HEK293T (cell line): ENCODE measurements around the gene RETREG3.

ENCODE experiments used
- CTCF ChIA-PET: fragments of 350-600 bp; formaldehyde crosslinking; extraction: SDS; loops from one replicate; lab custom pipeline; 2021; ENCODE audit warnings: antibody characterized with exemption, inconsistent platforms; lab: Yijun Ruan, JAX
- POLR2A ChIA-PET: fragments of 350-600 bp; formaldehyde crosslinking; extraction: SDS; loops from one replicate; lab custom pipeline; 2020; ENCODE audit warnings: antibody characterized with exemption, inconsistent platforms; lab: Yijun Ruan, JAX
- DNase-seq: peaks from one replicate; pipeline ENCODE4 v3.0.0; 2012; ENCODE audit warnings: mixed read lengths; ENCODE audit errors: extremely low spot score
- ARNT ChIP-seq: fragments of 450-650 bp; IDR thresholded peaks from 2 replicates; pipeline ENCODE4 v1.6.1; 2017; ENCODE audit warnings: mild to moderate bottlenecking
- BHLHE40 ChIP-seq: fragments of 450-650 bp; IDR thresholded peaks from 2 replicates; pipeline ENCODE4 v1.6.1; 2016; ENCODE audit warnings: mild to moderate bottlenecking, moderate library complexity, borderline replicate concordance
- CTBP1 ChIP-seq: fragments of 450-650 bp; IDR thresholded peaks from 2 replicates; pipeline ENCODE4 v1.6.1; 2016; ENCODE audit warnings: borderline replicate concordance
- ELF4 ChIP-seq: fragments of 450-650 bp; IDR thresholded peaks from 2 replicates; pipeline ENCODE4 v1.6.1; 2017; ENCODE audit warnings: antibody characterized with exemption
- FOXA1 ChIP-seq: fragments of 450-650 bp; IDR thresholded peaks from 2 replicates; pipeline ENCODE4 v1.6.1; 2016; ENCODE audit warnings: mild to moderate bottlenecking
- FOXK2 ChIP-seq: fragments of 450-650 bp; IDR thresholded peaks from 2 replicates; pipeline ENCODE4 v1.6.1; 2016; ENCODE audit warnings: mild to moderate bottlenecking
- FOXM1 ChIP-seq: fragments of 450-650 bp; IDR thresholded peaks from 2 replicates; pipeline ENCODE4 v1.6.1; 2017; ENCODE audit warnings: mild to moderate bottlenecking, borderline replicate concordance
- HDGF ChIP-seq: fragments of 450-650 bp; IDR thresholded peaks from 2 replicates; pipeline ENCODE4 v1.6.1; 2017; ENCODE audit warnings: antibody characterized with exemption, borderline replicate concordance
- L3MBTL2 ChIP-seq: fragments of 450-650 bp; conservative IDR thresholded peaks from 2 replicates; pipeline ENCODE4 v1.6.1; 2016; ENCODE audit warnings: mild to moderate bottlenecking
- LEF1 ChIP-seq: fragments of 450-650 bp; IDR thresholded peaks from 2 replicates; pipeline ENCODE4 v1.6.1; 2017; ENCODE audit warnings: mild to moderate bottlenecking, borderline replicate concordance
- NFRKB ChIP-seq: fragments of 450-650 bp; IDR thresholded peaks from 2 replicates; pipeline ENCODE4 v1.6.1; 2016; ENCODE audit warnings: mild to moderate bottlenecking, moderate library complexity
- PKNOX1 ChIP-seq: fragments of 450-650 bp; IDR thresholded peaks from 2 replicates; pipeline ENCODE4 v1.6.1; 2016
- SP1 ChIP-seq: fragments of 450-650 bp; IDR thresholded peaks from 2 replicates; pipeline ENCODE4 v1.6.1; 2017
- SUZ12 ChIP-seq: fragments of 450-650 bp; IDR thresholded peaks from 2 replicates; pipeline ENCODE4 v1.6.1; 2016; ENCODE audit warnings: mild to moderate bottlenecking
- TARDBP ChIP-seq: fragments of 450-650 bp; IDR thresholded peaks from 2 replicates; pipeline ENCODE4 v1.6.1; 2016
- ZNF384 ChIP-seq: fragments of 450-650 bp; IDR thresholded peaks from 2 replicates; pipeline ENCODE4 v1.6.1; 2016

Gene RETREG3

GRCh38 chr17:42581744-42582270 is 27.4 kb downstream of the RETREG3 start:
- ChIA-PET CTCF (no interaction called here), POLR2A (interaction anchor here (1.2 to 1.5 kb wide), 5 partner anchors 8 to 95 kb away, joined by 3 to 5 read pairs (median 3); partner anchors contain the start of genes MLX, PLEKHH3, RETREG3 and TUBG1)
- TF ChIP-seq ZNF384 (no peak), SP1 (no peak), NFRKB (no peak), CTBP1 (no peak), FOXK2 (no peak), PKNOX1 (no peak), FOXA1 (no peak), BHLHE40 (no peak), ELF4 (no peak), FOXM1 (no peak), HDGF (no peak), L3MBTL2 (no peak), LEF1 (no peak), ARNT (no peak), SUZ12 (no peak), TARDBP (no peak)
- no peak for DNase-seq

GRCh38 chr17:42579794-42580551 is 29.2 kb downstream of the RETREG3 start:
- no peak for DNase-seq
- POLR2A ChIA-PET: interaction anchor here (0.6 to 6.4 kb wide), 8 partner anchors 12 to 899 kb away, joined by 3 to 122 read pairs (median 4); partner anchors contain the start of genes CCR10, CNTNAP1, PLEKHH3 and RETREG3
- TF ChIP-seq ARNT: no peak
- TF ChIP-seq TARDBP: no peak
- no peak for TF ChIP-seq ZNF384
- TF ChIP-seq CTBP1: no peak
- TF ChIP-seq L3MBTL2: no peak
- no peak for TF ChIP-seq SUZ12
- TF ChIP-seq ELF4: no peak
- TF ChIP-seq PKNOX1: no peak
- TF ChIP-seq FOXM1: no peak
- CTCF ChIA-PET: interaction anchor here (0.5 to 3.5 kb wide), 2 partner anchors 100 to 339 kb away, joined by 3 to 43 read pairs; no protein-coding TSS in a partner anchor

GRCh38 chr17:42578282-42578869 is 30.8 kb downstream of the RETREG3 start:
- TF ChIP-seq ZNF384 (peak; percentile 96), SUZ12 (no peak)

GRCh38 chr17:42577532-42578281 is 31.5 kb downstream of the RETREG3 start, which contains the start of gene PSMC3IP:
TSS of gene PSMC3IP (minus strand) at chr17:42577729. CDS start at chr17:42577686, 43 bp downstream.
- POLR2A ChIA-PET: interaction anchor here (0.6 to 6.4 kb wide), 26 partner anchors 8 to 246 kb away, joined by 3 to 122 read pairs (median 6); partner anchors contain the start of genes BECN1, CCR10, CNTNAP1 and MLX
- TF ChIP-seq ELF4 (0 out of 2 replicates have a peak, but pooled peaks have one; percentile 49), ZNF384 (no peak), L3MBTL2 (peak; percentile 61)
- peak; percentile 96 for DNase-seq
- CTCF ChIA-PET: interaction anchor here (0.6 to 3.5 kb wide), 31 partner anchors 8 to 361 kb away, joined by 3 to 43 read pairs (median 4); partner anchors contain the start of genes BECN1, CNTNAP1, MLX and PLEKHH3

More at GRCh38 chr17:42578282-42578869, 30.8 kb downstream of the RETREG3 start:
- ChIA-PET POLR2A (interaction anchor here (0.6 to 6.4 kb wide), 26 partner anchors 8 to 246 kb away, joined by 3 to 122 read pairs (median 6); partner anchors contain the start of genes BECN1, CCR10, CNTNAP1 and MLX), CTCF (interaction anchor here (0.5 to 3.5 kb wide), 34 partner anchors 9 to 360 kb away, joined by 3 to 43 read pairs (median 4); partner anchors contain the start of genes BECN1, CNTNAP1, MLX and PLEKHH3)
- peak; percentile 85 for DNase-seq

GRCh38 chr17:42577140-42577531 is 32.0 kb downstream of the RETREG3 start:
- DNase-seq: no peak
- ChIA-PET CTCF (interaction anchor here (0.7 to 3.5 kb wide), 8 partner anchors 10 to 103 kb away, joined by 3 to 43 read pairs (median 8); partner anchors contain the start of genes MLX, PLEKHH3, RETREG3 and TUBG1), POLR2A (interaction anchor here (1.0 to 6.4 kb wide), 18 partner anchors 10 to 247 kb away, joined by 3 to 122 read pairs (median 9); partner anchors contain the start of genes BECN1, CCR10, CNTNAP1 and MLX)
- TF ChIP-seq LEF1 (0 out of 2 replicates have a peak, but pooled peaks have one; percentile 24), ARNT (no peak)

GRCh38 chr17:42574463-42574862 is 34.7 kb downstream of the RETREG3 start:
- TF ChIP-seq FOXA1 (no peak), SP1 (no peak), ELF4 (no peak), L3MBTL2 (no peak), FOXK2 (no peak), SUZ12 (no peak), ZNF384 (no peak), FOXM1 (no peak), NFRKB (no peak), HDGF (no peak)
- POLR2A ChIA-PET: interaction anchor here (1.2 to 2.2 kb wide), 4 partner anchors 10 to 39 kb away, joined by 3 to 8 read pairs (median 6); partner anchors contain the start of genes NAGLU, RETREG3 and TUBG1
- DNase-seq: no peak
- CTCF ChIA-PET: no interaction called here
